Stimulated activated CD8-positive, alpha-beta memory T cell treated with anti-CD3 and anti-CD28 coated beads, Interleukin-7, amount 100 ng/mL, for 4 hours (primary cell): Measurements from ENCODE around the gene CIB4.
A peak's percentile ranks its signal among the peaks of the same experiment; 100 is the strongest.

ENCODE experiments used
- DNase-seq, 2 donors: peaks; one replicate each; pipeline ENCODE4 v3.0.0-alpha.2; 2020; ENCODE audit warnings: low read depth in 2 of 2

The CIB4 gene

GRCh38 chr2:26607698-26608097 lies 33.5 kb downstream of the CIB4 start:
- no peak for DNase-seq

- DNase-seq: no peak
Measured at GRCh38 chr2:26606847-26607190, 34.3 kb downstream of the CIB4 start.

GRCh38 chr2:26605999-26606846 lies 34.9 kb downstream of the CIB4 start:
- no peak for DNase-seq

GRCh38 chr2:26605195-26605998 lies 35.8 kb downstream of the CIB4 start:
- DNase-seq: peak in 1 of 2 donors; percentile 13

- DNase-seq: no peak
Measured at GRCh38 chr2:26602575-26602974, 38.6 kb downstream of the CIB4 start.

GRCh38 chr2:26599387-26599786 lies 41.8 kb downstream of the CIB4 start:
- no peak for DNase-seq

- DNase-seq: no peak
Measured at GRCh38 chr2:26598996-26599373, 42.2 kb downstream of the CIB4 start.

GRCh38 chr2:26598336-26598995 lies 42.7 kb downstream of the CIB4 start:
- no peak for DNase-seq

GRCh38 chr2:26597197-26597596 lies 44.0 kb downstream of the CIB4 start:
- no peak for DNase-seq

- no peak for DNase-seq
Measured at GRCh38 chr2:26595146-26595545, 46.0 kb downstream of the CIB4 start.

- DNase-seq: no peak
Measured at GRCh38 chr2:26591619-26592505, 49.3 kb downstream of the CIB4 start.

- no peak for DNase-seq
Measured at GRCh38 chr2:26590980-26591618, 50.1 kb downstream of the CIB4 start.

GRCh38 chr2:26590508-26590907 lies 50.7 kb downstream of the CIB4 start:
- DNase-seq: no peak

GRCh38 chr2:26588576-26588975 lies 52.6 kb downstream of the CIB4 start:
- DNase-seq: no peak

GRCh38 chr2:26587994-26588393 lies 53.2 kb downstream of the CIB4 start:
- DNase-seq: no peak

- no peak for DNase-seq
Measured at GRCh38 chr2:26585966-26586365, 55.2 kb downstream of the CIB4 start.

- no peak for DNase-seq
Measured at GRCh38 chr2:26585100-26585499, 56.1 kb downstream of the CIB4 start.

GRCh38 chr2:26584656-26585055 lies 56.5 kb downstream of the CIB4 start:
- no peak for DNase-seq

- no peak for DNase-seq
Measured at GRCh38 chr2:26584191-26584590, 57.0 kb downstream of the CIB4 start.

- DNase-seq: no peak
Measured at GRCh38 chr2:26583381-26583911, 57.7 kb downstream of the CIB4 start.

GRCh38 chr2:26582890-26583289 lies 58.3 kb downstream of the CIB4 start:
- no peak for DNase-seq
